Stimulated activated naive CD4-positive, alpha-beta T cell (primary cell): ENCODE measurements around the gene PARD3B.

ENCODE experiments used
- DNase-seq, 6 experiments: peaks; one replicate each; lab custom pipeline; 2025; lab: John Stamatoyannopoulos, UW

PARD3B gene

GRCh38 chr2:204763974-204764703, 218.9 kb downstream of the PARD3B start:
- no peak for DNase-seq

GRCh38 chr2:204770735-204771134, 225.5 kb downstream of the PARD3B start:
- DNase-seq, result no peak

GRCh38 chr2:204771721-204772120, 226.4 kb downstream of the PARD3B start:
- no peak for DNase-seq

- DNase-seq, result no peak
These were observed 227.3 kb downstream of the PARD3B start for GRCh38 chr2:204772546-204772945.

GRCh38 chr2:204775766-204776165, 230.5 kb downstream of the PARD3B start:
- no peak for DNase-seq

GRCh38 chr2:204776781-204777559, 231.7 kb downstream of the PARD3B start:
- DNase-seq, result no peak

- no peak for DNase-seq
These were observed 234.5 kb downstream of the PARD3B start for GRCh38 chr2:204779771-204780170.

- DNase-seq, result no peak
These were observed 236.7 kb downstream of the PARD3B start for GRCh38 chr2:204781941-204782340.

- DNase-seq, result no peak
These were observed 244.8 kb downstream of the PARD3B start for GRCh38 chr2:204790076-204790475.

GRCh38 chr2:204791230-204791629, 246.0 kb downstream of the PARD3B start:
- no peak for DNase-seq

GRCh38 chr2:204794624-204795023, 249.3 kb downstream of the PARD3B start:
- no peak for DNase-seq

- DNase-seq, result no peak
These were observed 249.9 kb downstream of the PARD3B start for GRCh38 chr2:204795156-204795555.

GRCh38 chr2:204796581-204796980, 251.3 kb downstream of the PARD3B start:
- DNase-seq, result no peak

GRCh38 chr2:204799791-204800190, 254.5 kb downstream of the PARD3B start:
- no peak for DNase-seq

- DNase-seq, result no peak
These were observed 263.2 kb downstream of the PARD3B start for GRCh38 chr2:204808494-204808893.

- DNase-seq, result no peak
These were observed 279.6 kb downstream of the PARD3B start for GRCh38 chr2:204824751-204825453.

- no peak for DNase-seq
These were observed 280.4 kb downstream of the PARD3B start for GRCh38 chr2:204825681-204826080.

GRCh38 chr2:204827701-204828590, 282.7 kb downstream of the PARD3B start:
- no peak for DNase-seq

GRCh38 chr2:204834716-204835384, 289.6 kb downstream of the PARD3B start:
- no peak for DNase-seq

- DNase-seq, result no peak
These were observed 290.5 kb downstream of the PARD3B start for GRCh38 chr2:204835786-204836185.

GRCh38 chr2:204840504-204840903, 295.2 kb downstream of the PARD3B start:
- DNase-seq, result no peak
